MM.1S (cell line): ENCODE data around the gene RGS4.

ENCODE experiments used
- CTCF ChIP-seq: fragments of 300-600 bp; sonication (generic); IDR thresholded peaks from 2 replicates; pipeline ENCODE4 v1.5.1; 2016; ENCODE audit warnings: antibody characterized with exemption, low read length, mixed read lengths
- EZH2 ChIP-seq: fragments of 300-600 bp; sonication (generic); optimal IDR thresholded peaks from 2 replicates; pipeline ENCODE3; 2017; ENCODE audit warnings: low read depth, mild to moderate bottlenecking, antibody characterized with exemption, low read length, mixed read lengths
- EZH2phosphoT487 ChIP-seq: fragments of 300-600 bp; sonication (generic); IDR thresholded peaks from 2 replicates; pipeline ENCODE4 v1.6.1; 2018; ENCODE audit warnings: antibody characterized with exemption, low read length

GRCh38 chr1:163074716-163075284 is 5.6 kb downstream of the RGS4 start:
- TF ChIP-seq CTCF = no peak
- TF ChIP-seq EZH2 = no peak
- TF ChIP-seq EZH2phosphoT487 = no peak
